ENCODE data around the gene PPP2R3B. TPM values are rescaled to one million over a fixed set of nuclear protein-coding genes. Genes with fewer than 3 reads are reported as not detected.

PPP2R3B gene
- total RNA-seq, 2 donors from 2014 or later = 72.5 to 98.7 TPM

GRCh38 chrX:374596-374995 lies 12.1 kb downstream of the PPP2R3B start:
- H3K27ac ChIP-seq (ENCODE audit: low read depth, low read length) = no peak overlapping the region
- Mint-ChIP-seq H3K4me3 (peak overlapping the region; percentile 63), H3K27me3 (ENCODE audit: insufficient read depth) (peaks cover 33% of the 10 kb centered on the region), H3K27ac (no peak overlapping the region), H3K36me3 (ENCODE audit: low read depth) (no peaks in the 10 kb centered on the region), H3K4me1 (peaks cover 21% of the 10 kb centered on the region), H3K9me3 (no peaks in the 10 kb centered on the region)
- H3K4me3 ChIP-seq (ENCODE audit: low read length) = peak overlapping the region; percentile 75
- H3K27me3 ChIP-seq (ENCODE audit: control insufficient read depth, insufficient read depth, low read length, poor library complexity, severe bottlenecking) = peaks cover 23% of the 10 kb centered on the region
- no peak for DNase-seq
- H3K9ac ChIP-seq (ENCODE audit: extremely low read depth, low read length, poor library complexity, severe bottlenecking) = no peak overlapping the region
- TF ChIP-seq CTCF (conservative IDR thresholded peaks at IDR 0.05) = no peak
- no peaks in the 10 kb centered on the region for H3K36me3 ChIP-seq (ENCODE audit: control insufficient read depth, insufficient read depth, low read length)
- 38 to 42% methylated on average over 20 to 21 of the region's 21 CpGs for WGBS, 2 experiments (ENCODE audit: insufficient coverage in 1 of 2, insufficient read length in 1 of 2)
- peaks cover 2% of the 10 kb centered on the region for H3K4me1 ChIP-seq (ENCODE audit: control insufficient read depth, insufficient read depth, low read length)
- no peaks in the 10 kb centered on the region for H3K9me3 ChIP-seq (ENCODE audit: control insufficient read depth, low read length)

GRCh38 chrX:373641-374471 lies 12.9 kb downstream of the PPP2R3B start:
- Mint-ChIP-seq H3K27ac (no peak overlapping the region), H3K4me1 (peaks cover 28% of the 10 kb centered on the region), H3K27me3 (ENCODE audit: insufficient read depth) (peaks cover 33% of the 10 kb centered on the region), H3K36me3 (ENCODE audit: low read depth) (no peaks in the 10 kb centered on the region), H3K9me3 (no peaks in the 10 kb centered on the region), H3K4me3 (peak overlapping the region; percentile 63)
- H3K9me3 ChIP-seq (ENCODE audit: control insufficient read depth, low read length) = no peaks in the 10 kb centered on the region
- H3K27me3 ChIP-seq (ENCODE audit: control insufficient read depth, insufficient read depth, low read length, poor library complexity, severe bottlenecking) = peaks cover 23% of the 10 kb centered on the region
- no peak overlapping the region for H3K27ac ChIP-seq (ENCODE audit: low read depth, low read length)
- H3K9ac ChIP-seq (ENCODE audit: extremely low read depth, low read length, poor library complexity, severe bottlenecking) = peak overlapping the region; percentile 25
- peak; percentile 85 for DNase-seq
- H3K36me3 ChIP-seq (ENCODE audit: control insufficient read depth, insufficient read depth, low read length) = no peaks in the 10 kb centered on the region
- H3K4me1 ChIP-seq (ENCODE audit: control insufficient read depth, insufficient read depth, low read length) = peaks cover 2% of the 10 kb centered on the region
- TF ChIP-seq CTCF (conservative IDR thresholded peaks at IDR 0.05) = peak; percentile 18
- peak overlapping the region; percentile 75 for H3K4me3 ChIP-seq (ENCODE audit: low read length)
- 1% methylated on average over 43 to 93 of the region's 93 CpGs for WGBS, 2 experiments (ENCODE audit: insufficient coverage in 1 of 2, insufficient read length in 1 of 2)

DNA sequence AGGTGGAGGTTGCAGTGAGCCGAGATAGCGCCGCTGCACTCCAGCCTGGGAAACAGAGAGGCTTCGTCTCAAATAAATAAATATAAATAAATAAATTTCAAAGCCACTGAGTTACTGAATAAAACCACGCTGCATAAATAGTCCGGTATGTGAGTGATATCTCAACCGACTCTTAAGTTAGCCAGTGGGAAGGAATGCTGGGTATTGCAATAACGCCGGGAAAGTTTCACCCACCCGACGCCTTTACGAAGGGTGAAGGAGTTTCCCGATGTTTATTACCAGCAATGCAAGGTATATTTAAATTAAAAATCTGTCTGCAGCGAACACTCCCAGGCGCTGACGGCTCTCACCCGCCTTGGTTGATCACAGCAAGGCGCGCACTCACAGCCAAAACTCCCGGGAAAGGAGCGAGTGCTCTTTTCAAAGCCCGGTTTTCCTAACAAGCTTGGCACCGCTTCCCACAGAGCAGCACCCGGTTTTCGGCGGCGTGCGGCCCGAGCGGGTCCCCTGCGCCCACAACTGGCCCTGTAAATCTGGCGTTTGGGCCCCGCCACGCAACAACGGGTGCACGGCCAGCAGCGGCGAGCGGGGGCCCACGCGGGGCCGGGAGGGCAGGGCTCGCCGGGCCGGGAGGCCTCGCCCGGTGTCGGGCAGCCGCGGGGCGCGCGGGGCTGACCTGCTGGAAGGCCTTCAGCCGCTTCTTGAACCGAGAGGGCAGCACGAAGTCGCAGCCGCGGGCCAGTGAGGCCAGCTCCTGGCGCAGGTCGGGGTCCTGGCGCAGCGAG lies 13.7 kb downstream of the PPP2R3B start:
- Mint-ChIP-seq H3K4me3 (peak overlapping the region; percentile 63), H3K27ac (no peak overlapping the region), H3K9me3 (no peaks in the 10 kb centered on the region), H3K27me3 (ENCODE audit: insufficient read depth) (peaks cover 33% of the 10 kb centered on the region), H3K36me3 (ENCODE audit: low read depth) (no peaks in the 10 kb centered on the region), H3K4me1 (peaks cover 24% of the 10 kb centered on the region)
- peaks cover 2% of the 10 kb centered on the region for H3K4me1 ChIP-seq (ENCODE audit: control insufficient read depth, insufficient read depth, low read length)
- peak overlapping the region; percentile 78 for H3K4me3 ChIP-seq (ENCODE audit: low read length)
- TF ChIP-seq CTCF (conservative IDR thresholded peaks at IDR 0.05) = no peak
- peak; percentile 65 for DNase-seq
- H3K9me3 ChIP-seq (ENCODE audit: control insufficient read depth, low read length) = no peaks in the 10 kb centered on the region
- WGBS, 2 experiments (ENCODE audit: insufficient coverage in 1 of 2, insufficient read length in 1 of 2) = 13 to 19% methylated on average over 52 to 60 of the region's 63 CpGs
- H3K27ac ChIP-seq (ENCODE audit: low read depth, low read length) = no peak overlapping the region
- H3K27me3 ChIP-seq (ENCODE audit: control insufficient read depth, insufficient read depth, low read length, poor library complexity, severe bottlenecking) = peaks cover 23% of the 10 kb centered on the region
- peak overlapping the region; percentile 20 for H3K9ac ChIP-seq (ENCODE audit: extremely low read depth, low read length, poor library complexity, severe bottlenecking)
- H3K36me3 ChIP-seq (ENCODE audit: control insufficient read depth, insufficient read depth, low read length) = no peaks in the 10 kb centered on the region
